Stimulated activated naive CD4-positive, alpha-beta T cell (primary cell): ENCODE measurements around the gene HTATIP2.
"Not testable (repeated sequence)": the region's sequence is repeated elsewhere in the genome, so short reads cannot be mapped to it uniquely, and the experiment has no call there.

Experiments
- DNase-seq, 6 experiments: peaks; one replicate each; lab custom pipeline; 2025; lab: John Stamatoyannopoulos, UW

The HTATIP2 gene

DNA sequence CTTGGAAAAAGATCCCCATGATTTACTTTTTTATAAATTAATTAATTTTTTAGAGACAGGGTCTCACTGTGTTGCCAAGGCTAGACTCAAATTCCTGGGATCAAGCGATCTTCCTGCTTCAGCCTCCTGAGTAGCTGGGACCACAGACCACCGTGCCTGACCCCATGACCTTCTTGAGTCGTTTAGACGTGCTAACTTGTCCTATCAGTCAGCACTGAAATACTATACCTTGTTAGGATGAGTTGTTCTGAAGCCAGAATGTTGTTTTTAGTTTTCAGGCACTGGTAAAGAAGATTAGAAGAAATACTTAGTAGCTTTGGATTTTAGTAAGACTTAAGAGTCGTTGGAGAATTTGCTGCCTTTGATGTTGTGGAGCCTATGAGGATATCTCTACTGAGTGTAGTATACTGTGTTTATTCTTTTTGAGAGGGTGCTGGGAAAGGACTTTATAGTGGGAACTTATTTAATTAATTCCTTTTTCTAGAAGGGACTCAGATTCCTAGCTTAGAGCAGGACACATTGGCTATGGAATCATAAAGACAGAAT lies 8.6 kb downstream of the HTATIP2 start:
- no peak for DNase-seq

DNA sequence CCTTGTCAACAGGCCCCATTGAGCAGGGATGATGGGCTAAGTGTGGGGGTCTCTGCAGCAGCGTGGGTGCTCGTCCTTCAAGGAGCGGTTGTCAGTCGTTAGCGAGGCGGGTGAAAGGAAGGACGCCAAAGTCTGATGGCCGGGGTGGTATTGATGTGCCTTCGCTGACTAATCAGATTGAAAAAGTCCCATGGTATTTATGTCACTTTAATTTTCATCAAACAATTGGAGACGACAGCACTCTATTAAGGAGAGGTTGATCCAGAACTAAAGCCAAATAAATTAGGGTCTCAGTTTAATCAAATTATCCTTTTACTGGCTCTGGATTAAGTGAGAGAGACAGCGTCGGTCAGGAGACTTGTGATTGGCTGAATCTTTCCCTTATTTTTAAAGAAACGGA lies 9.6 kb downstream of the HTATIP2 start:
- DNase-seq = no peak

- DNase-seq = no peak
Measured at GRCh38 chr11:20373568-20374209, 10.2 kb downstream of the HTATIP2 start.

DNA sequence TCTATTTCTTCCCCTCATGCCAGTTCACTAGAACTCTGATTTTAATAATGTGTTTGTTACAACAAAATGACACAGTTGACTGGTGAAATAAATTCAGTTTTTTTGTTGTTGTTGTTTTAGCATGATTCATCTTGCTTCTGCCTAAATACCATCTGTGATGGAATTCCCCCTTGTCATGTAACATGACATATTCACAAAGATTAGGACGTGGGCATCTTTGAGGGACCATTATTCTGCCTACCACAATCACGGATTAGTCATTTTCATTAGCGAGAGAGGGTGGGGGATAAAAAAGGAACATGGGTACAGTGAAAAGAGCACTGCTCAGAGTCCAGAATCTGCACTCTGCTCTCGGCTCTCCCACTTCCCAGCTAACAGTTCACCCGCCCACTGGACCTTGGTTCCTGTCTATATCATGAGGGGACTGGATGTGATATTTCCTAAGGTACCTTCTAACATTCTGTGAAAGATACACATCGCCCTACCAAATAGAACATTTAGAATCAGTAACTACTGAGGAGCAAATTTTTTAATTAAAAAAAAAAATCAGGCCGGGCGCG lies 11.3 kb downstream of the HTATIP2 start:
- no peak for DNase-seq

GRCh38 chr11:20376162-20376730 lies 12.7 kb downstream of the HTATIP2 start:
- DNase-seq = no peak

DNA sequence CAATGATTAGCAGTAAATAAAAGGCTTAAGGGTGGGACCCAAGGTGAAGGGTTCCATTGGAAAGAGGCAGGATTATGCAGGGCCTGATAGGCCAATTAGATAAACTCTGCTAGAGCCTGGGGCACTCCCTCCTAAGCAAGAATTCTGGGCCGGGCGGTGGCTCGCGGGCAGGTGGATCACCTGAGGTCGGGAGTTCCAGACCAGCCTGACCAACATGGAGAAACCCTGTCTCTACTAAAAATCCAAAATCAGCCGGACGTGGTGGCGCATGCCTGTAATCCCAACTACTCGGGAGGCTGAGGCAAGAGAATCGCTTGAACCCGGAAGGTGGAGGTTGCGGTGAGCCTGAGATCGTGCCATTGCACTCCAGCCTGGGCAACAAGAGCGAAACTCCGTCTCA lies 22.5 kb downstream of the HTATIP2 start:
- DNase-seq = not testable (repeated sequence)

DNA sequence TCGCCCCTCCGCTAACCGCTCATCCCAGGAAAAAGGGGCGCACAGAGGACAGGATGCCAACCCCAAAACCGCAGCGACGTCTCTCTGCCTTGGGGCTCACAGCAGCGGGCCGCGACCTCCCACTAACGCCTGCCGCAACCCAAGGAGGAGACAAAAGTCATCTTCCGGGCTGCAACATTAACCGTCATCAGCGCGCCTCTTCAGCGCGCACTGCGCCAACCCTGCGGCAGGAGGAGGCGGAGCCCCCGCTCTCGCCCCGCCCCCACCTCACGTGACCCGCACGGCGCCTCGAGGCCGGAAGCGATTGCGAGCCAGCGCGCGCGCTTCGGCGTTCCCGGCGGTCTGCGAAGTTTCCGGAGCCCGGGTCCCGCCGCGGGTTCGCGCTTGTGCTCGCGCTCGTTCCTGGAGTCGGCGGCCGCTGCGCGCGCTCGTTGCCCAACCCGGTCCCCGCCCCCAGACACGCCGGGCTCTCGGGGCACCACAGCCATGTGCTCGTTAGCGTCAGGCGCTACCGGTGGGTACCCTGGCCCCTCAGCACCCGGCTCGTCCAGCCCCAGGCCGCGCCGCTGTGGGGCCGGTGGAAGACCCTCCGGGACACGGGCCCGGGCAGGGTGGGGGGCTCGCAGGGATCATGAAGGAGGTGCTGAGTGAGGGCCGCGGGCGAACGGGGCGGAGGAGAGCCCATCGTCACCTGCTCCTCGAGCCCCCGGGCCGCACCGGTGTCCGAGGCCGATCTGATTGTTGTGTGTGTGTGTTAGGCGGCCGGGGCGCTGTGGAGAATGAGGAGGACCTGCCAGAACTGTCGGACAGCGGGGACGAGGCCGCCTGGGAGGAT lies 24.0 kb downstream of the HTATIP2 start, which contains the start of gene PRMT3:
Gene PRMT3 (plus strand): TSS at position 456 of the 835 bp plus-strand sequence. CDS start 31 bp downstream, at position 487.
- peak; percentile 95 to 98 (median 96) for DNase-seq

GRCh38 chr11:20388096-20389055 lies 24.9 kb downstream of the HTATIP2 start:
- DNase-seq = peak in 2 of 6 experiments; percentile 28 to 67

GRCh38 chr11:20397281-20397680 lies 33.8 kb downstream of the HTATIP2 start:
- DNase-seq = peak in 3 of 6 experiments; percentile 13 to 32 (median 25)

GRCh38 chr11:20399498-20399897 lies 36.0 kb downstream of the HTATIP2 start:
- no peak for DNase-seq

GRCh38 chr11:20403059-20403458 lies 39.5 kb downstream of the HTATIP2 start:
- no peak for DNase-seq

- no peak for DNase-seq
Measured at GRCh38 chr11:20406484-20406883, 43.0 kb downstream of the HTATIP2 start.

- no peak for DNase-seq
Measured at GRCh38 chr11:20407344-20407743, 43.8 kb downstream of the HTATIP2 start.

DNA sequence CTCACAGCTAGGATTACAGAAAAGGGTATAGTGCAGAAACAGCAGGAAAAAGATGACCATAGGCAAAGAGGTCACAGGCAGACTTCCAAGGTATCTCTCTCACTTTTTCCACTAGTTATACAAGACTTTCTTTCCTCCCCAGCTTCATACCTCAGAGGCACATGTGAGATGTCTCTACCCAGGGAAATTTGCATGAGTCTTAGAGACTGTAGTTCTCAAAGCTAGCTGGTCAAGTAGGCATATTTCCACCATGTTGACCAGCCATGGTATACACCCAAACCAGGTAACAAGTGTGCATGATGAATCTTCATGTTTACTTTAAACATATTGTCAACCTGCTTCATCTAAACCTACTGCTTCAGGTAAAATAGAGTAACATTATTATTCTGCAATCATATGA lies 51.9 kb downstream of the HTATIP2 start:
- no peak for DNase-seq

- DNase-seq = no peak
Measured at GRCh38 chr11:20417771-20418170, 54.3 kb downstream of the HTATIP2 start.

DNA sequence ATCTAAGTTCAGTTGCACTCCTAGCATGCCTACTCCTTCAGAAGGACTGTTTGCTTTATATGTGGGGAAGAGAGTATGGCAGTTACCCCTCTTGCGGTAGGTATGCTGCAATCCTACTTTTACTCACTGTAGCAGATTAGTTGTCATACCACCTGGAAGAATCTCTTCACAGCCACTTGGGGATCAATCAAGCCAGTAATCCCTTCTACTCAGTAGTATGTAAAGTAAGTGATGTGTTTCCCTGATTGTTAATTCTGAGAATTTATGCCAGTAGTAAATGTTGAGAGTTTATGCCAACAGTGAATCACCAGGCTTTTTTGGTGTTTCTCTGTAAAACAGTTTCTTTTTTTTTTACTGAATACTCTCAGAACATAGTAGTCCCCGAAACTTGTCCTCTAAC lies 58.4 kb downstream of the HTATIP2 start:
- no peak for DNase-seq

- no peak for DNase-seq
Measured at GRCh38 chr11:20429216-20429615, 65.7 kb downstream of the HTATIP2 start.
